Tibial artery (tissue), 4 donors: ENCODE data around the gene NEFH.
"Not testable (repeated sequence)": the region's sequence is repeated elsewhere in the genome, so short reads cannot be mapped to it uniquely, and the experiment has no call there.

Experiments
- DNase-seq, 2 donors: peaks; one replicate each; pipeline ENCODE4 v3.0.0-alpha.2; 2019
- H3K27ac ChIP-seq, 2 donors: fragments of 200-600 bp; sonication (generic) in 1 of 2; 1 replicate in 1 of 2; 2 replicates in 1 of 2; pipeline ENCODE4 v1.5.1; 2018 to 2019; ENCODE audit warnings: mild to moderate bottlenecking in 1 of 2
- H3K27me3 ChIP-seq, 2 donors: fragments of 200-600 bp; sonication (generic) in 1 of 2; one replicate each; pipeline versions ENCODE4 v1.5.1 to v1.6.0; 2016 to 2019
- H3K36me3 ChIP-seq, 3 donors: fragments of 200-600 bp; sonication (generic) in 2 of 3; one replicate each; pipeline ENCODE4 v1.5.1; 2016 to 2019; ENCODE audit warnings: mild to moderate bottlenecking in 2 of 3
- H3K4me1 ChIP-seq, 4 donors: fragments of 200-600 bp; sonication (generic) in 2 of 4; 1 replicate in 3 of 4; 2 replicates in 1 of 4; pipeline ENCODE4 v1.5.1; 2016 to 2019
- H3K4me3 ChIP-seq, 2 donors: fragments of 200-600 bp; sonication (generic) in 1 of 2; 1 replicate in 1 of 2; 2 replicates in 1 of 2; pipeline ENCODE4 v1.5.1; 2018 to 2019; ENCODE audit warnings: mild to moderate bottlenecking in 2 of 2
- H3K9me3 ChIP-seq, 3 donors: fragments of 200-600 bp; sonication (generic) in 1 of 3; one replicate each; pipeline ENCODE4 v1.5.1; 2016 to 2019
- CTCF ChIP-seq, 2 experiments: fragments of 200-600 bp in 1 of 2; fragments of 450-650 bp in 1 of 2; IDR thresholded peaks; one replicate each; pipeline ENCODE4 v1.5.1; 2017 to 2019; ENCODE audit warnings: antibody characterized with exemption in 2 of 2, mild to moderate bottlenecking in 1 of 2, moderate library complexity in 1 of 2
- intact Hi-C: fragments of 100-400 bp; cut with DNase I; formaldehyde crosslinking; loops from one replicate; pipeline ENCODE4 v1.15.0; 2023; ENCODE audit warnings: low total_unique reads

NEFH gene

GRCh38 chr22:29435236-29436136 is 44.5 kb upstream of the NEFH start:
- DNase-seq: peak in 1 of 2 donors; percentile 17
- intact Hi-C loops: no loop called here

GRCh38 chr22:29438283-29438682 is 41.7 kb upstream of the NEFH start, which contains the start of gene RFPL1:
RFPL1 (plus strand) TSS chr22:29438583.
- peak in 1 of 2 donors; percentile 12 for DNase-seq

More at GRCh38 chr22:29435236-29436136, 44.5 kb upstream of the NEFH start:
- no peak for TF ChIP-seq CTCF (IDR thresholded peaks at IDR 0.05)
- no peaks in the 10 kb centered on the region for H3K9me3 ChIP-seq
- no peak overlapping the region for H3K4me3 ChIP-seq
- no peaks in the 10 kb centered on the region for H3K36me3 ChIP-seq
- H3K4me1 ChIP-seq: no peaks in the 10 kb centered on the region
- H3K27me3 ChIP-seq: peaks cover 0 to 29% of the 10 kb centered on the region in 2 donors
- H3K27ac ChIP-seq: no peak overlapping the region

GRCh38 chr22:29442976-29443375 is 37.0 kb upstream of the NEFH start:
- H3K4me1 ChIP-seq: no peaks in the 10 kb centered on the region
- peaks cover 0 to 9% of the 10 kb centered on the region in 2 donors for H3K27me3 ChIP-seq
- no peak overlapping the region for H3K4me3 ChIP-seq
- H3K27ac ChIP-seq: no peak overlapping the region
- DNase-seq: no peak
- no peaks in the 10 kb centered on the region for H3K9me3 ChIP-seq
- no peaks in the 10 kb centered on the region for H3K36me3 ChIP-seq
- TF ChIP-seq CTCF (IDR thresholded peaks at IDR 0.05): no peak
- intact Hi-C loops: no loop called here

More at GRCh38 chr22:29438283-29438682, 41.7 kb upstream of the NEFH start, which contains the start of gene RFPL1:
- H3K27ac ChIP-seq, H3K4me3 ChIP-seq, H3K4me1 ChIP-seq, H3K36me3 ChIP-seq, H3K9me3 ChIP-seq, intact Hi-C loops: not testable (repeated sequence)
- peaks cover 0 to 15% of the 10 kb centered on the region in 2 donors for H3K27me3 ChIP-seq

GRCh38 chr22:29443452-29443851 is 36.6 kb upstream of the NEFH start:
- no peak for TF ChIP-seq CTCF (IDR thresholded peaks at IDR 0.05)
- Histone ChIP-seq H3K4me1 (no peaks in the 10 kb centered on the region), H3K27ac (no peak overlapping the region), H3K9me3 (no peaks in the 10 kb centered on the region), H3K4me3 (no peak overlapping the region), H3K27me3 (peaks cover 0 to 11% of the 10 kb centered on the region in 2 donors), H3K36me3 (no peaks in the 10 kb centered on the region)
- DNase-seq: no peak
- intact Hi-C loops: no loop called here

GRCh38 chr22:29443861-29444792 is 35.9 kb upstream of the NEFH start:
- no peak overlapping the region for H3K4me3 ChIP-seq
- no peak overlapping the region for H3K27ac ChIP-seq
- H3K9me3 ChIP-seq: no peaks in the 10 kb centered on the region
- intact Hi-C loops: no loop called here
- TF ChIP-seq CTCF (IDR thresholded peaks at IDR 0.05): no peak
- H3K36me3 ChIP-seq: no peaks in the 10 kb centered on the region
- peaks cover 0 to 13% of the 10 kb centered on the region in 2 donors for H3K27me3 ChIP-seq
- DNase-seq: peak in 1 of 2 donors; percentile 25
- no peaks in the 10 kb centered on the region for H3K4me1 ChIP-seq
